ENCODE measurements around the gene TTC27. TPM values are rescaled to one million over a fixed set of nuclear protein-coding genes. Genes with fewer than 3 reads are reported as not detected.

TTC27 gene
- polyA plus RNA-seq, 3 donors, result 4.0 to 4.8 (median 4.4) TPM

GRCh38 chr2:32626639-32627221 lies 1.1 kb upstream of the TTC27 start:
- no peak overlapping the region for H3K27ac ChIP-seq (ENCODE audit: low read depth in 1 of 2, low read length in 2 of 2)
- no peak for TF ChIP-seq CTCF (IDR thresholded peaks at IDR 0.05)
- peaks cover 23% of the 10 kb centered on the region for H3K4me1 Mint-ChIP-seq
- intact Hi-C loops (cut with micrococcal nuclease), result loop anchor here in 1 of 2 donors (5.0 kb wide), 1 partner anchor 971 kb away; the partner anchor contains the start of gene FAM98A
- 75% methylated on average over 9 of the region's 13 CpGs for WGBS (ENCODE audit: insufficient coverage)
- DNase-seq, result no peak
- no peaks in the 10 kb centered on the region for H4K20me1 ChIP-seq (ENCODE audit: insufficient read depth, low read length)
- peak overlapping the region in 2 of 7 donors; percentile 76 to 86 for H3K27ac Mint-ChIP-seq
- peaks cover 14 to 23% of the 10 kb centered on the region in 2 donors for H3K36me3 Mint-ChIP-seq
- H3K4me3 Mint-ChIP-seq, result peak overlapping the region; percentile 91 to 98
- no peak overlapping the region for H3K9ac ChIP-seq (ENCODE audit: insufficient read depth, low read length, poor library complexity, severe bottlenecking)
- peak overlapping the region in 1 of 3 experiments; percentile 93 for H3K4me3 ChIP-seq (replicated peaks in 1 of 3; ENCODE audit: low read depth in 2 of 3, low read length in 3 of 3)
- peak overlapping the region; percentile 94 for H2AFZ ChIP-seq (ENCODE audit: insufficient read depth, low read depth, low read length, poor library complexity, severe bottlenecking)
- peaks cover 10 to 19% of the 10 kb centered on the region in 2 donors for H3K4me1 ChIP-seq (ENCODE audit: control insufficient read depth in 1 of 2, insufficient read depth in 2 of 2, low read length in 2 of 2)
- H3K27me3 ChIP-seq (ENCODE audit: control insufficient read depth in 2 of 2, insufficient read depth in 2 of 2, low read length in 2 of 2), result no peaks in the 10 kb centered on the region
- peaks cover 5 to 8% (median 6%) of the 10 kb centered on the region in 3 donors for H3K27me3 Mint-ChIP-seq (ENCODE audit: low read depth in 3 of 3)
- no peaks in the 10 kb centered on the region for H3K9me3 ChIP-seq (replicated peaks in 1 of 2; ENCODE audit: control insufficient read depth in 1 of 2, insufficient read depth in 1 of 2, low read length in 2 of 2)
- peaks cover 8 to 19% of the 10 kb centered on the region in 2 donors for H3K36me3 ChIP-seq (replicated peaks in 1 of 2; ENCODE audit: control insufficient read depth in 1 of 2, insufficient read depth in 2 of 2, low read length in 2 of 2)
- peaks cover 0 to 4% (median 0%) of the 10 kb centered on the region in 7 donors for H3K9me3 Mint-ChIP-seq
- peak overlapping the region; percentile 87 for H3K4me2 ChIP-seq (replicated peaks; ENCODE audit: extremely low read depth, low read length, poor library complexity, severe bottlenecking)
- peaks cover 14% of the 10 kb centered on the region for H3K79me2 ChIP-seq (ENCODE audit: insufficient read depth, low read length)

GRCh38 chr2:32627441-32627813 lies 423 bp upstream of the TTC27 start:
- DNase-seq, result peak; percentile 21 to 67 (median 39)
- no peaks in the 10 kb centered on the region for H4K20me1 ChIP-seq (ENCODE audit: insufficient read depth, low read length)
- peaks cover 22% of the 10 kb centered on the region for H3K4me1 Mint-ChIP-seq
- intact Hi-C loops (cut with micrococcal nuclease), result loop anchor here in 1 of 2 donors (5.0 kb wide), 1 partner anchor 970 kb away; the partner anchor contains the start of gene FAM98A
- peak overlapping the region; percentile 91 to 98 for H3K4me3 Mint-ChIP-seq
- peaks cover 3 to 18% of the 10 kb centered on the region in 2 donors for H3K36me3 ChIP-seq (replicated peaks in 1 of 2; ENCODE audit: control insufficient read depth in 1 of 2, insufficient read depth in 2 of 2, low read length in 2 of 2)
- H3K4me2 ChIP-seq (replicated peaks; ENCODE audit: extremely low read depth, low read length, poor library complexity, severe bottlenecking), result peak overlapping the region; percentile 87
- peak overlapping the region; percentile 47 to 93 (median 86) for H3K27ac Mint-ChIP-seq
- peaks cover 14% of the 10 kb centered on the region for H3K79me2 ChIP-seq (ENCODE audit: insufficient read depth, low read length)
- H3K4me3 ChIP-seq (replicated peaks in 1 of 3; ENCODE audit: low read depth in 2 of 3, low read length in 3 of 3), result peak overlapping the region; percentile 71 to 93 (median 79)
- peaks cover 0 to 4% (median 0%) of the 10 kb centered on the region in 7 donors for H3K9me3 Mint-ChIP-seq
- H3K27me3 Mint-ChIP-seq (ENCODE audit: low read depth in 3 of 3), result peaks cover 5 to 8% (median 6%) of the 10 kb centered on the region in 3 donors
- H2AFZ ChIP-seq (ENCODE audit: insufficient read depth, low read depth, low read length, poor library complexity, severe bottlenecking), result peak overlapping the region; percentile 94
- peaks cover 10 to 19% of the 10 kb centered on the region in 2 donors for H3K4me1 ChIP-seq (ENCODE audit: control insufficient read depth in 1 of 2, insufficient read depth in 2 of 2, low read length in 2 of 2)
- H3K36me3 Mint-ChIP-seq, result peaks cover 11 to 23% of the 10 kb centered on the region in 2 donors
- under 1% methylated on average over 16 of the region's 16 CpGs for WGBS (ENCODE audit: insufficient coverage)
- no peaks in the 10 kb centered on the region for H3K27me3 ChIP-seq (ENCODE audit: control insufficient read depth in 2 of 2, insufficient read depth in 2 of 2, low read length in 2 of 2)
- peak overlapping the region; percentile 67 for H3K9ac ChIP-seq (ENCODE audit: insufficient read depth, low read length, poor library complexity, severe bottlenecking)
- H3K9me3 ChIP-seq (replicated peaks in 1 of 2; ENCODE audit: control insufficient read depth in 1 of 2, insufficient read depth in 1 of 2, low read length in 2 of 2), result no peaks in the 10 kb centered on the region
- peak overlapping the region in 1 of 2 donors; percentile 76 for H3K27ac ChIP-seq (ENCODE audit: low read depth in 1 of 2, low read length in 2 of 2)
- no peak for TF ChIP-seq CTCF (IDR thresholded peaks at IDR 0.05)
